Trophoblast cell (in vitro differentiated cells and primary cell): ENCODE results near the gene APBA2.

Source experiments
- DNase-seq, 2 donors: peaks; one replicate each; pipeline ENCODE4 v3.0.0-alpha.2; 2016
- H2AFZ ChIP-seq: 2 replicates; pipeline ENCODE4 v1.6.1; 2013; ENCODE audit warnings: low read length, moderate library complexity, mild to moderate bottlenecking; ENCODE audit not compliant: insufficient read depth, poor library complexity
- H2AK5ac ChIP-seq: 2 replicates; pipeline ENCODE4 v1.6.1; 2013; ENCODE audit warnings: mild to moderate bottlenecking, low read length
- H2BK120ac ChIP-seq: 2 replicates; pipeline ENCODE4 v1.6.1; 2013; ENCODE audit warnings: low read length, mild to moderate bottlenecking, moderate library complexity; ENCODE audit not compliant: insufficient read depth, poor library complexity
- H2BK12ac ChIP-seq: 2 replicates; pipeline ENCODE4 v1.6.1; 2013; ENCODE audit warnings: mild to moderate bottlenecking, low read length, moderate library complexity
- H2BK5ac ChIP-seq: 2 replicates; pipeline ENCODE4 v1.6.1; 2013; ENCODE audit warnings: low read length, low read depth, moderate library complexity, mild to moderate bottlenecking; ENCODE audit not compliant: poor library complexity
- H3K14ac ChIP-seq: 2 replicates; pipeline ENCODE4 v1.6.1; 2013; ENCODE audit warnings: mild to moderate bottlenecking, low read length
- H3K18ac ChIP-seq: 2 replicates; pipeline ENCODE4 v1.6.1; 2013; ENCODE audit warnings: mild to moderate bottlenecking, low read length
- H3K23ac ChIP-seq: 2 replicates; pipeline ENCODE4 v1.6.1; 2013; ENCODE audit warnings: low read length
- H3K27ac ChIP-seq: 2 replicates; pipeline ENCODE4 v1.5.1; 2013; ENCODE audit warnings: low read depth, mild to moderate bottlenecking, inconsistent platforms, low read length, moderate library complexity
- H3K27me3 ChIP-seq: 2 replicates; pipeline ENCODE4 v1.6.1; 2013; ENCODE audit warnings: inconsistent platforms, mild to moderate bottlenecking, low read length, moderate library complexity; ENCODE audit not compliant: insufficient read depth
- H3K36me3 ChIP-seq, 2 experiments: 1 replicate in 1 of 2; 2 replicates in 1 of 2; pipeline ENCODE4 v1.6.1; 2013; ENCODE audit warnings: low read length in 2 of 2, mild to moderate bottlenecking in 2 of 2, moderate library complexity in 1 of 2; ENCODE audit not compliant: insufficient read depth in 2 of 2, control insufficient read depth in 1 of 2
- H3K4ac ChIP-seq: 2 replicates; pipeline ENCODE4 v1.6.1; 2013; ENCODE audit warnings: low read depth, mild to moderate bottlenecking, low read length, moderate library complexity
- H3K4me1 ChIP-seq, 2 experiments: 1 replicate in 1 of 2; 2 replicates in 1 of 2; pipeline ENCODE4 v1.6.1; 2013; ENCODE audit warnings: low read length in 2 of 2, mild to moderate bottlenecking in 2 of 2, moderate library complexity in 1 of 2; ENCODE audit not compliant: insufficient read depth in 2 of 2, control insufficient read depth in 1 of 2
- H3K4me2 ChIP-seq: 2 replicates; pipeline ENCODE4 v1.6.1; 2013; ENCODE audit warnings: inconsistent platforms, mild to moderate bottlenecking, low read length, moderate library complexity
- H3K4me3 ChIP-seq: 2 replicates; pipeline ENCODE4 v1.5.1; 2013; ENCODE audit warnings: mild to moderate bottlenecking, low read depth, low read length, inconsistent platforms
- H3K79me1 ChIP-seq: one replicate; pipeline ENCODE4 v1.6.1; 2013; ENCODE audit warnings: low read length
- H3K79me2 ChIP-seq: 2 replicates; pipeline ENCODE4 v1.6.1; 2013; ENCODE audit warnings: low read length, mild to moderate bottlenecking; ENCODE audit not compliant: control insufficient read depth, insufficient read depth, poor library complexity
- H3K9ac ChIP-seq: 2 replicates; pipeline ENCODE4 v1.6.1; 2013; ENCODE audit warnings: mild to moderate bottlenecking, low read length
- H3K9me3 ChIP-seq: 2 replicates; pipeline ENCODE4 v1.6.1; 2013; ENCODE audit warnings: low read depth, mild to moderate bottlenecking, control low read depth, inconsistent platforms, low read length; ENCODE audit not compliant: insufficient read depth
- H4K12ac ChIP-seq: 2 replicates; pipeline ENCODE4 v1.6.1; 2013; ENCODE audit warnings: low read depth, mild to moderate bottlenecking, low read length, moderate library complexity
- H4K8ac ChIP-seq: 2 replicates; pipeline ENCODE4 v1.6.1; 2013; ENCODE audit warnings: low read depth, mild to moderate bottlenecking, low read length, moderate library complexity
- H4K91ac ChIP-seq: one replicate; pipeline ENCODE4 v1.6.1; 2013; ENCODE audit warnings: low read depth, mild to moderate bottlenecking, low read length, moderate library complexity
- WGBS: extraction: QIAGEN DNeasy Blood & Tissue Kit; methylation state at CpG from one replicate; pipeline ENCODE4 v1.1.7; 2013; ENCODE audit warnings: missing lambda C conversion rate; ENCODE audit not compliant: insufficient read length, insufficient coverage; ENCODE audit errors: extremely low coverage; 5-methylcytosine and 5-hydroxymethylcytosine counted together

APBA2 gene

DNA sequence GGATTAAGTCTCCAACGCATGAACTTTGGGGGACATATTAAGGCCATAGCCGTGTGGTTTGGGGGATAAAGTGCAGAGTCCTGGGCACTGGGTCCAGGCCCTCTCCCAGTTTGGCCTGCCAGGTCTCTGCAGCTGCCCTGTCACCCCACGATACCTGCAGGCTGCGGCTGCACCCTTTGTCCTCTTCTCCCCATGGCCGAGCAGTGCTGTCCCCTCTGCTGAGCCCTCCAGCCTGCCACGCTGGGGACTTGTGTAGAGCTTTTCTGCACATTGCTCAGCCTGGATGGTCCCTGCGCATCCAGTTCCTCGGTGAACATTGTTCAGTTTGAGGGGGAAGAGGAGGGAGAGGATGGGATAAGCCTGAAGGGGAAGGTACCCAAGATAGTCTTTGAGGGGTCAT lies 167.2 kb downstream of the APBA2 start:
- Histone ChIP-seq H4K8ac (no peak overlapping the region), H3K27me3 (no peaks in the 10 kb centered on the region), H3K4ac (no peak overlapping the region), H3K4me2 (no peak overlapping the region), H2BK120ac (no peak overlapping the region), H3K79me1 (no peaks in the 10 kb centered on the region), H2AK5ac (no peak overlapping the region), H3K9me3 (peaks cover 14% of the 10 kb centered on the region), H3K36me3 (no peaks in the 10 kb centered on the region), H2AFZ (no peak overlapping the region), H3K4me3 (no peak overlapping the region), H4K91ac (no peak overlapping the region), H4K12ac (no peak overlapping the region), H3K14ac (no peak overlapping the region), H3K27ac (no peak overlapping the region), H3K18ac (no peak overlapping the region), H3K9ac (no peak overlapping the region), H2BK12ac (no peak overlapping the region), H3K4me1 (no peaks in the 10 kb centered on the region), H2BK5ac (no peak overlapping the region), H3K79me2 (no peaks in the 10 kb centered on the region), H3K23ac (no peak overlapping the region)
- DNase-seq, result no peak
- WGBS, result no CpG with 5 or more reads among the region's 8 CpGs

DNA sequence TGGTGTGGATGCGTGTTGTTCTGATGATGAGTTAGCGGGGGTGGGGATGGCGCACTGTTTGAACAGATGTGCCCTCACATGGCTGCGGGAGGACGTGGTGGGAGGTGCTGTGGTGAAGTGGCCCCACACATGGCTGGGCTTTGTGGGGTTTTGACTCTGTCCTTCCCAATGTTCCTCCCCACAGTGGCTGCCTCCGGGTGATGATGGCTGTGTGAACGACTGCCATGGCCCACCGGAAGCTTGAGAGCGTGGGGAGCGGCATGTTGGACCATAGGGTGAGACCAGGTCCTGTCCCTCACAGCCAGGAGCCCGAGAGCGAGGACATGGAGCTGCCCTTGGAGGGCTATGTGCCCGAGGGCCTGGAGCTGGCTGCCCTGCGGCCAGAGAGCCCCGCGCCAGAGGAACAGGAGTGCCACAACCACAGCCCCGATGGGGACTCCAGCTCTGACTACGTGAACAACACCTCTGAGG lies 167.9 kb downstream of the APBA2 start:
- H4K8ac ChIP-seq, result no peak overlapping the region
- H3K4me2 ChIP-seq, result no peak overlapping the region
- no peak overlapping the region for H3K27ac ChIP-seq
- no peak overlapping the region for H3K4me3 ChIP-seq
- H3K4me1 ChIP-seq, result no peaks in the 10 kb centered on the region
- H3K79me2 ChIP-seq, result no peaks in the 10 kb centered on the region
- no peak overlapping the region for H3K4ac ChIP-seq
- H3K23ac ChIP-seq, result no peak overlapping the region
- no peak overlapping the region for H4K12ac ChIP-seq
- H2BK120ac ChIP-seq, result no peak overlapping the region
- H3K18ac ChIP-seq, result no peak overlapping the region
- H3K27me3 ChIP-seq, result no peaks in the 10 kb centered on the region
- H2BK12ac ChIP-seq, result no peak overlapping the region
- WGBS, result no CpG with 5 or more reads among the region's 18 CpGs
- H3K79me1 ChIP-seq, result no peaks in the 10 kb centered on the region
- no peak for DNase-seq
- peaks cover 14% of the 10 kb centered on the region for H3K9me3 ChIP-seq
- H3K14ac ChIP-seq, result no peak overlapping the region
- no peak overlapping the region for H2BK5ac ChIP-seq
- H3K36me3 ChIP-seq, result no peaks in the 10 kb centered on the region
- no peak overlapping the region for H2AK5ac ChIP-seq
- H4K91ac ChIP-seq, result no peak overlapping the region
- no peak overlapping the region for H2AFZ ChIP-seq
- H3K9ac ChIP-seq, result no peak overlapping the region

DNA sequence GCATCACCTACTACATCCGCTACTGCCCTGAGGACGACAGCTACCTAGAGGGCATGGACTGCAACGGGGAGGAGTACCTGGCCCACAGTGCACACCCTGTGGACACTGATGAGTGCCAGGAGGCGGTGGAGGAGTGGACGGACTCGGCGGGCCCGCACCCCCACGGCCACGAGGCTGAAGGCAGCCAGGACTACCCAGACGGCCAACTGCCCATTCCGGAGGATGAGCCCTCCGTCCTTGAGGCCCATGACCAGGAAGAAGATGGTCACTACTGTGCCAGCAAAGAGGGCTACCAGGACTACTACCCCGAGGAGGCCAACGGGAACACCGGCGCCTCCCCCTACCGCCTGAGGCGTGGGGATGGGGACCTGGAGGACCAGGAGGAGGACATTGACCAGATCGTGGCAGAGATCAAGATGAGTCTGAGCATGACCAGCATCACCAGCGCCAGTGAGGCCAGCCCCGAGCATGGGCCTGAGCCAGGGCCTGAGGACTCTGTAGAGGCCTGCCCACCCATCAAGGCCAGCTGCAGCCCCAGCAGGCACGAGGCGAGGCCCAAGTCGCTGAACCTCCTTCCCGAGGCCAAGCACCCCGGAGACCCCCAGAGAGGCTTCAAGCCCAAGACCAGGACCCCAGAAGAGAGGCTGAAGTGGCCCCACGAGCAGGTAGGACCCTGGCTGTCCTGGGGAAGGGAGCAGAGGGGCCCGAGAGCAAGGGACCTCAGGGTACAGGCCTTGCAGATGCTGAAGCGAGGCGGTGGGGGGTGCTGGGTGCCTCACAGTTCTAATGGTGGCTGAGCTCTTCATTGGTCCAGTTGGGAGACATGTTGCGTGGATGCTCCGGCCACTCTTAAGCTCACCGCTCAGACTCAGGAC lies 168.6 kb downstream of the APBA2 start:
- Histone ChIP-seq H2BK120ac (no peak overlapping the region), H3K79me2 (no peaks in the 10 kb centered on the region), H2AFZ (no peak overlapping the region), H2BK12ac (no peak overlapping the region), H3K27me3 (no peaks in the 10 kb centered on the region), H4K12ac (no peak overlapping the region), H2AK5ac (no peak overlapping the region), H3K79me1 (no peaks in the 10 kb centered on the region), H2BK5ac (no peak overlapping the region), H3K4me3 (no peak overlapping the region), H4K91ac (no peak overlapping the region), H3K4ac (no peak overlapping the region), H3K4me2 (no peak overlapping the region), H3K9ac (no peak overlapping the region), H3K27ac (no peak overlapping the region), H3K36me3 (no peaks in the 10 kb centered on the region), H3K23ac (no peak overlapping the region), H3K14ac (no peak overlapping the region), H3K9me3 (peaks cover 14% of the 10 kb centered on the region), H3K4me1 (no peaks in the 10 kb centered on the region), H4K8ac (no peak overlapping the region), H3K18ac (no peak overlapping the region)
- WGBS, result no CpG with 5 or more reads among the region's 34 CpGs
- no peak for DNase-seq

DNA sequence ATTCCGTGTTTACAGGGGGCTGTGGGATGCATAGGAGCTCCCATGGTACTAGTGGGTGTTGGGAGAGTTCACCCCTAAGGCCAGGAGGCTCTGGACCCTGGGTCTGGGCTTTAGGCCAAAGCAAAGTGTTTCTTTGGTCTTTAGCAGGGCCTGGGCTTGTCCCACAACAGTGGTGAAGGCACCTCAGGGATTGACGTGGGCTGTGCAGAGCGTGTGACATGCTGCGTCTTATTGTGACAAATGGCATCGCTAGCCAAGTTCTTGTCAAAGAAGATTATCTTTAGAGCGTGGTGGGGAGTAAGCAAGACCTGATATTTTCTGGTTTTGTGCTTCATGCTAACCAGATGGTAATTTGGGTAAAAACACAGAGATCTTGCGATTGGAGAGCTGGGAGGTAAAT lies 170.1 kb downstream of the APBA2 start:
- H2BK5ac ChIP-seq, result no peak overlapping the region
- no peaks in the 10 kb centered on the region for H3K27me3 ChIP-seq
- H4K12ac ChIP-seq, result no peak overlapping the region
- no peak overlapping the region for H4K91ac ChIP-seq
- H3K4me1 ChIP-seq, result no peaks in the 10 kb centered on the region
- H3K14ac ChIP-seq, result no peak overlapping the region
- no peaks in the 10 kb centered on the region for H3K79me2 ChIP-seq
- H3K4me3 ChIP-seq, result no peak overlapping the region
- no peak overlapping the region for H2AK5ac ChIP-seq
- no peak overlapping the region for H3K4ac ChIP-seq
- H2BK120ac ChIP-seq, result no peak overlapping the region
- H2AFZ ChIP-seq, result no peak overlapping the region
- H2BK12ac ChIP-seq, result no peak overlapping the region
- no peaks in the 10 kb centered on the region for H3K79me1 ChIP-seq
- H3K18ac ChIP-seq, result no peak overlapping the region
- no peak overlapping the region for H3K9ac ChIP-seq
- H3K36me3 ChIP-seq, result no peaks in the 10 kb centered on the region
- no peak overlapping the region for H3K4me2 ChIP-seq
- H4K8ac ChIP-seq, result no peak overlapping the region
- no peak for DNase-seq
- no peak overlapping the region for H3K27ac ChIP-seq
- H3K23ac ChIP-seq, result no peak overlapping the region
- WGBS, result no CpG with 5 or more reads among the region's 7 CpGs
- H3K9me3 ChIP-seq, result peaks cover 14% of the 10 kb centered on the region
